GM20431 (cell line): ENCODE measurements around the gene ESF1.

Experiments
- in situ Hi-C: fragments of 300-500 bp; cut with MseI, MboI; formaldehyde crosslinking; loops from one replicate; pipeline ENCODE4 v1.15.0; 2020; ENCODE audit warnings: low sequenced_read_pairs; ENCODE audit not compliant: unreplicated experiment

ESF1 gene

GRCh38 chr20:13791540-13792459 is 7.1 kb upstream of the ESF1 start:
- in situ Hi-C loops, result no loop called here

GRCh38 chr20:13790708-13791107 is 6.0 kb upstream of the ESF1 start:
- in situ Hi-C loops, result no loop called here

- in situ Hi-C loops, result no loop called here
Observed at GRCh38 chr20:13788167-13788834, 3.6 kb upstream of the ESF1 start.

GRCh38 chr20:13786143-13786828 is 1.6 kb upstream of the ESF1 start:
- in situ Hi-C loops, result no loop called here

- in situ Hi-C loops, result no loop called here
Observed at GRCh38 chr20:13784271-13784892, 337 bp downstream of the ESF1 start.

GRCh38 chr20:13783528-13783927 is 1.2 kb downstream of the ESF1 start:
- in situ Hi-C loops, result no loop called here

GRCh38 chr20:13778827-13779226 is 5.9 kb downstream of the ESF1 start:
- in situ Hi-C loops, result no loop called here

GRCh38 chr20:13777171-13777601 is 7.5 kb downstream of the ESF1 start:
- in situ Hi-C loops, result no loop called here

- in situ Hi-C loops, result no loop called here
Observed at GRCh38 chr20:13775867-13776266, 8.9 kb downstream of the ESF1 start.

- in situ Hi-C loops, result loop anchor here (25.0 kb wide), 1 partner anchor 310 kb away; no protein-coding TSS in a partner anchor
Observed at GRCh38 chr20:13772529-13772928, 12.2 kb downstream of the ESF1 start.

- in situ Hi-C loops, result loop anchor here (25.0 kb wide), 1 partner anchor 310 kb away; no protein-coding TSS in a partner anchor
Observed at GRCh38 chr20:13771853-13772453, 12.8 kb downstream of the ESF1 start.

- in situ Hi-C loops, result loop anchor here (25.0 kb wide), 1 partner anchor 308 kb away; no protein-coding TSS in a partner anchor
Observed at GRCh38 chr20:13770141-13770540, 14.6 kb downstream of the ESF1 start.

- in situ Hi-C loops, result loop anchor here (25.0 kb wide), 1 partner anchor 304 kb away; no protein-coding TSS in a partner anchor
Observed at GRCh38 chr20:13765868-13766416, 18.8 kb downstream of the ESF1 start.

- in situ Hi-C loops, result loop anchor here (25.0 kb wide), 1 partner anchor 303 kb away; no protein-coding TSS in a partner anchor
Observed at GRCh38 chr20:13765299-13765698, 19.4 kb downstream of the ESF1 start.

- in situ Hi-C loops, result loop anchor here (25.0 kb wide), 1 partner anchor 298 kb away; no protein-coding TSS in a partner anchor
Observed at GRCh38 chr20:13760451-13760946, 24.2 kb downstream of the ESF1 start.

- in situ Hi-C loops, result loop anchor here (25.0 kb wide), 1 partner anchor 297 kb away; no protein-coding TSS in a partner anchor
Observed at GRCh38 chr20:13758884-13759283, 25.8 kb downstream of the ESF1 start.

- in situ Hi-C loops, result loop anchor here (25.0 kb wide), 1 partner anchor 294 kb away; no protein-coding TSS in a partner anchor
Observed at GRCh38 chr20:13756551-13756950, 28.2 kb downstream of the ESF1 start.

GRCh38 chr20:13755809-13756208 is 28.9 kb downstream of the ESF1 start:
- in situ Hi-C loops, result loop anchor here (25.0 kb wide), 1 partner anchor 294 kb away; no protein-coding TSS in a partner anchor
